MG63 (cell line): ENCODE results near the gene CARD6. TPM values are rescaled to one million over a fixed set of nuclear protein-coding genes. Genes with fewer than 3 reads are reported as not detected.
"Not testable (repeated sequence)": the region's sequence is repeated elsewhere in the genome, so short reads cannot be mapped to it uniquely, and the experiment has no call there.

Source experiments
- DNase-seq: peaks from one replicate; pipeline ENCODE4 v3.0.0-alpha.2; 2020
- H3K27me3 ChIP-seq: fragments of 250-450 bp; sonication (Bioruptor Pico); 2 replicates; pipeline ENCODE4 v1.5.1; 2020; ENCODE audit warnings: mild to moderate bottlenecking, moderate library complexity
- H3K36me3 ChIP-seq: fragments of 250-450 bp; sonication (Bioruptor Pico); 2 replicates; pipeline ENCODE4 v1.5.1; 2020; ENCODE audit warnings: mild to moderate bottlenecking, moderate library complexity
- H3K4me3 ChIP-seq: fragments of 250-450 bp; sonication (Bioruptor Pico); 2 replicates; pipeline ENCODE4 v1.5.1; 2020; ENCODE audit warnings: mild to moderate bottlenecking, moderate library complexity
- H3K9me3 ChIP-seq: fragments of 250-450 bp; sonication (Bioruptor Pico); 2 replicates; pipeline ENCODE4 v1.5.1; 2020; ENCODE audit warnings: mild to moderate bottlenecking, moderate library complexity
- total RNA-seq: library from RNA; depleted of rRNA; stranded (reverse); fragments of >200 nt; shearing (Covaris generic); gene quantifications from 2 replicates; pipeline ENCODE4 v1.2.3, GENCODE V29; 2014; ENCODE audit warnings: low replicate concordance; rRNA removed

The CARD6 gene
- total RNA-seq, 1 experiment from 2014 or later: 2.4 TPM

DNA sequence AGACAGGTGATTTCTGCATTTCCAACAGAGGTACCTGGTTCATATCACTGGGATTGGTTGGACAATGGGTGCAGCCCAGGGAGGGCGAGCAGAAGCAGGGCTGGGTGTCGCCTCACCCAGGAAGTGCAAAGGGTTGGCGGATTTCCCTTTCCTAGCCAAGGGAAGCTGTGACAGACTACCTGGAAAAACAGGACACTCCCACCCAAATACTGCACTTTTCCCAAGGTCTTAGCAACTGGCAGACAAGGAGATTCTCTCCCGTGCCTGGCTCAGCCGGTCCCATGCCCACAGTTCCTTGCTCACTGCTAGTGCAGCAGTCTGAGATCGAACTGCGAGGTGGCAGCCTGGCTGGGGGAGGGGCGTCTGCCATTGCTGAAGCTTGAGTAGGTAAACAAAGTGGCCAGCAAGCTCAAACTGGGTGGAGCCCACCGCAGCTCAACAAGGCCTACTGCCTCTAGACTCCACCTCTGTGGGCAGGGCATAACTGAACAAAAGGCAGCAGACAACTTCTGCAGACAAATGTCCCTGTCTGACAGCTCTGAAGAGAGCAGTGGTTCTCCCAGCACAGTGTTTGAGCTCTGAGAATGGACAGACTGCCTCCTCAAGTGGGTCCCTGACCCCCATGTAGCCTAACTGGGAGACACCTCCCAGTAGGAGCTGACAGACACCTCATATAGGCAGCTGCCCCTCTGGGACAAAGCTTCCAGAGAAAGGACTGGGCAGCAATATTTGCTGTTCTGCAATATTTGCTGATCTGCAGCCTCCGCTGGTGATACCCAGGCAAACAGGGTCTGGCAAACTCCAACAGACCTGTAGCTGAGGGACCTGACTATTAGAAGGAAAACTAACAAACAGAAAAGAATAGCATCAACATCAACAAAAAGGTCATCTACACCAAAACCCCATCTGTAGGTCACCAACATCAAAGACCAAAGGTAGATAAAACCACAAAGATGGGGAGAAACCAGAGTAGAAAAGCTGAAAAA, 54.6 kb downstream of the CARD6 start:
- not testable (repeated sequence) for DNase-seq, H3K4me3 ChIP-seq, H3K9me3 ChIP-seq, H3K36me3 ChIP-seq, H3K27me3 ChIP-seq

DNA sequence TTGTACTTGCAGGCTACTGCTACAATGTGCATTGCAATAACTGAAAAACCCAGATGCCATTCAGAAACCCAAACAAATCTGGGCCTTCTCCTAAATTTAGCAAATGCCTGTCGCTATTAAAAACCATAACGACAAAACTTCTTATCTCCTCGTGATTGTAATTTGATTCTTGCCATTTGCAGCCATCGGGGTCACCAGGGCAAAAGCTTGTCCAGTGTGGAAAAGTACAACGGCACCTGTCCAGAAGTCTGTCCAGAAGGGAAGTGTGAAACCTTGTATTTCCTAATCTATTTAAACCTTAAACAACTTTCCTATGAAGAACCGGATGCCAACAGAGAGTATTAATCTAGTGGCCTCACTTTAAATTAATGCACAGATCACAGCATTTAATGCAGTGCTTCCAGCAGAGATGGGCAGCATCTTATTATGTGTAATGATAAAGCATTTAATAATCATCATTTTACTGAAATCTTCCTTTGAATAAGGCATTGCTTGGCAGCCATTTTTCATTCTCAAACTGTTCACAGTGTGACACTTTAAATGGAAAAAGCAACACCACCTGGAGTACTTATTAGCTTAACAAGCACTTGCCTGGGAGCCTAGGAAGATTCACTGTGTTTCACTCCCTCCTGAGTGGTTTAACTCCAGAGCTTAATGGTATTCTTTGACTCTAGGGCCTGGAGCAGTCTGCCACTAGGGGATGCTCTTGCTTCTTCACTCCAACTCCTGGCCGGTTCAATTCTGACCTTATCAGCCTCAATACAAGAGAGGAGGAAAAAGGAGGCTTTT, 63.2 kb downstream of the CARD6 start:
- peak; percentile 51 for DNase-seq
- H3K27me3 ChIP-seq: no peaks in the 10 kb centered on the region; the same call in 1 of the 2 replicates
- no peaks in the 10 kb centered on the region; the same call in 1 of the 2 replicates for H3K9me3 ChIP-seq
- H3K4me3 ChIP-seq: no peak overlapping the region
- no peaks in the 10 kb centered on the region for H3K36me3 ChIP-seq

DNA sequence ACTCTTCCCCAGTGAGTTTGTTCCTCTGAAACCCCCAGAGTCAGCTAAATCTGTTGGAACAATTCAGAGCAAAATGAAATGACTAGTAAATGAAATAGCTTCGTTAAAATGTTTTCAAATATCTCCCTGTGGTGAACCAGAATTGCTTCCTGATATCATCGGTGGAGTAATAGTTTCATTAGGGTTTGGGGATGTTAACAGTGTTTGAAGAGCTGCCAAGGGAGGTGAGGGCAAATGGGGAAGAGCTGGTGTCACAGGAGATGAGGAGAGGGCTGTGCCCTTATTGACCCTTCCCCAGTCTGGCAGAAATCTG, 63.8 kb downstream of the CARD6 start:
- H3K4me3 ChIP-seq: no peak overlapping the region
- H3K36me3 ChIP-seq: no peaks in the 10 kb centered on the region
- DNase-seq: no peak
- no peaks in the 10 kb centered on the region for H3K9me3 ChIP-seq
- H3K27me3 ChIP-seq: no peaks in the 10 kb centered on the region; the same call in 1 of the 2 replicates

DNA sequence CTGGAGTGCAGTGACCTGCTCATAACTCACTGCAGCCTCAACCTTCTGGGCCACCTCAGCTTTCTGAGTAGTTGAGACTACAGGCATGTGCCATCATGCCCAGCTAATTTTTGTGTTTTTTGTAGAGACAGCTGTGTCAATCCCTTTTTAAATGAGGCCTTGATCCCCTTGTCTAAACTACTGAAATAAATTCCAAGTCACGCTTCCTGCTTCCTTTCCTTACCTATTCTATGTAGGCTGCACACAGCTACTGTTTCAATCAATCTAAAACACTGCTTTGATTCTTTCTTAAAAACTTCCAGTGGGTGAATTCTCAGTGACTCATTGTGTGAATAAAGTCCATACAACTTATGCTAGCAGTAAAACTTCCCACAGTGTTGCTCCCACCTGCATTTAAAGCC, 65.2 kb downstream of the CARD6 start:
- Histone ChIP-seq H3K27me3 (no peaks in the 10 kb centered on the region; the same call in 1 of the 2 replicates), H3K9me3 (no peaks in the 10 kb centered on the region), H3K36me3 (no peaks in the 10 kb centered on the region), H3K4me3 (no peak overlapping the region)
- no peak for DNase-seq

DNA sequence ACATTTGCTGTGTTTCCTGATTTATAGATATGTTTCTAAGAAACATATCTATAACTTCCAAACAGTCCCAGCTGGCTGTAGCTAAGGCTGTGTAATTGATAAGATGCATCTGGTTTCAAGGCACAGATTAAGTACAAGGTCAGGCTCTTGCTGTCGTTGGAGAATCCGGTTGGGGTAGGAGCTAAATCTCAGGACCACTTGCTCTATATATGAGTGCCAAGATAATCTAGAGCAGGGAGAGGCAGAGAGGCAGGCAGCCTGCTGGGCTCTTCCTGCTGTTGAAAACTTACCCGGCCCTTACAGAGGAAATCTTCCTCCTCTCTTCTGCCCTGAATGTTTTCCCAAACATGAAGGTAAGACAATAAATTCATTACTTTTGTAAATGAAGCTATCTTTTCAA, 68.1 kb downstream of the CARD6 start, which contains the start of gene C7:
TSS of gene C7 (plus strand) at position 234 of the 400 bp plus-strand sequence. CDS start at position 348, 114 bp downstream.
- H3K27me3 ChIP-seq: no peaks in the 10 kb centered on the region; the same call in 1 of the 2 replicates
- DNase-seq: no peak
- H3K9me3 ChIP-seq: no peaks in the 10 kb centered on the region; the same call in 1 of the 2 replicates
- H3K36me3 ChIP-seq: no peaks in the 10 kb centered on the region
- H3K4me3 ChIP-seq: no peak within 1 kb of the TSS

DNA sequence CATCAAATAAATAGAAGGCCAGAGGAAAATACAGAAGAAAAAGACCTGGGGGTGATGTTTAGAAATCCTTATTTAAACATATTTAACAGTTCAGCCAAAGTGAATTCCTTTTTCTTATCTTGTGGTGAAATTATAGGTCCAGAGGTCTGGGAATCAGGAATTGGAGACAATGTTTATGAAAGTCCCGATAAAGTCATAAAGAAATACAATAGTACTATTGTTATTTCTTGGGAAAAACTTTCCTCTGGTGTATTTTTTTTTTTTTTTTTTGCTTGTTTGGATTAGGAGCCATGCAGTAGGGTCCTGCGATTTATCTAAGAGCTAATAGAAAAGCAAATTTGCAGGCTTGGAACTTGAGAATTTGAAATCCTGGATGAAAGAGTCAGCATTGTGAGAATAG, 68.6 kb downstream of the CARD6 start:
- DNase-seq: no peak
- H3K36me3 ChIP-seq: no peaks in the 10 kb centered on the region
- H3K9me3 ChIP-seq: no peaks in the 10 kb centered on the region; the same call in 1 of the 2 replicates
- no peak overlapping the region for H3K4me3 ChIP-seq
- no peaks in the 10 kb centered on the region; the same call in 1 of the 2 replicates for H3K27me3 ChIP-seq

Other genes starting within 250 kb of the CARD6 start
- 1.2 and 2.1 TPM in 2 replicates for gene PTGER4, start 161.5 kb upstream of the CARD6 start, total RNA-seq
- 16.3 and 33.5 TPM in 2 replicates for gene TTC33, start 85.4 kb upstream of the CARD6 start, total RNA-seq
- 69.0 and 128 TPM in 2 replicates for gene PRKAA1, start 43.0 kb upstream of the CARD6 start, total RNA-seq
- gene RPL37, start 6.1 kb upstream of the CARD6 start, total RNA-seq: 134 and 523 TPM in 2 replicates
- not detected in 2 replicates for gene C7, start 68.1 kb downstream of the CARD6 start, total RNA-seq
- gene MROH2B, start 230.0 kb downstream of the CARD6 start, total RNA-seq: not detected in 2 replicates